Activated T-cell treated with anti-CD3 and anti-CD28 coated beads for 1 hour (primary cell): ENCODE results near the gene TXK.

Experiments used
- DNase-seq: peaks from one replicate; pipeline ENCODE4 v3.0.0-alpha.2; 2020; ENCODE audit warnings: low read depth

TXK gene

GRCh38 chr4:48018112-48018511 is 115.9 kb downstream of the TXK start:
- DNase-seq: no peak

GRCh38 chr4:48017108-48017571 is 116.9 kb downstream of the TXK start:
- no peak for DNase-seq
